NCI-H748 (cell line): ENCODE measurements around the gene DQX1.
"Not testable (repeated sequence)": the region's sequence is repeated elsewhere in the genome, so short reads cannot be mapped to it uniquely, and the experiment has no call there.

Experiments used
- DNase-seq: peaks from one replicate; lab custom pipeline; 2025; ENCODE audit not compliant: unreplicated experiment; lab: John Stamatoyannopoulos, UW

DQX1 gene

DNA sequence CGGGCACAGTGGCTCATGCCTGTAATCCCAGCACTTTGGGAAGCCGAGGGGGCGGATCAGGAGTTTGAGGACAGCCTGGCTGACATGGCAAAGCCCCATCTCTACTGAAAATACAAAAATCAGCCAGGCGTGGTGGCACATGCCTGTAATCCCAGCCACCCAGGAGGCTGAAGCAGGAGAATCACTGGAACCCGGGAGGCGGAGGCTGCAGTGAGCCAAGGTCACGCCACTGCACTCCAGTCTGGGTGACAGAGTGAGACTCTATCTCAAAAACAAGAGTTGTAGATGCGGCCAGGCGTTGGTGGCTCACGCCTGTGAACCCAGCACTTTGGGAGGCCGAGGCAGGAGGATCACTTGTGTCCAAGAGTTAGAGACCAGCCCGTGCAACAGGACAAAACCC, 55.3 kb downstream of the DQX1 start:
- DNase-seq, result not testable (repeated sequence)
